Esophagus squamous epithelium (tissue), 4 donors: ENCODE results near the gene ZNF654.
"Not testable (repeated sequence)": the region's sequence is repeated elsewhere in the genome, so short reads cannot be mapped to it uniquely, and the experiment has no call there.

Source experiments
- CTCF ChIP-seq, 6 experiments: fragments of 450-650 bp in 4 of 6; fragments of 200-600 bp in 2 of 6; sonication (generic) in 2 of 6; IDR thresholded peaks; one replicate each; pipeline ENCODE4 v1.5.1; 2016 to 2019; ENCODE audit warnings: antibody characterized with exemption in 6 of 6, mild to moderate bottlenecking in 4 of 6, moderate library complexity in 4 of 6
- POLR2A ChIP-seq, 4 donors: fragments of 450-650 bp; IDR thresholded peaks; one replicate each; pipeline ENCODE4 v1.6.1; 2017; ENCODE audit warnings: antibody characterized with exemption in 4 of 4, mild to moderate bottlenecking in 4 of 4, moderate library complexity in 3 of 4

- TF ChIP-seq CTCF, POLR2A (IDR thresholded peaks at IDR 0.05): not testable (repeated sequence)
Measured at GRCh38 chr3:88182165-88182918, 123.3 kb downstream of the ZNF654 start.
